HG03066 (cell line): ENCODE data around the gene CPVL.

Source experiments
- ATAC-seq: cut with Tn5 transposase; IDR thresholded peaks from one replicate; pipeline ENCODE4 v1.9.1; 2021; ENCODE audit warnings: low read depth; ENCODE audit not compliant: unreplicated experiment

Gene CPVL

GRCh38 chr7:29013082-29013695, 133.1 kb downstream of the CPVL start:
- no peak for ATAC-seq

GRCh38 chr7:29009947-29010346, 136.4 kb downstream of the CPVL start:
- ATAC-seq = no peak

- ATAC-seq = no peak
These were observed 137.7 kb downstream of the CPVL start for GRCh38 chr7:29008590-29008989.

GRCh38 chr7:29007127-29007526, 139.2 kb downstream of the CPVL start:
- no peak for ATAC-seq

- ATAC-seq = no peak
These were observed 140.5 kb downstream of the CPVL start for GRCh38 chr7:29005829-29006228.

- ATAC-seq = no peak
These were observed 140.9 kb downstream of the CPVL start for GRCh38 chr7:29005406-29005805.

GRCh38 chr7:29003703-29004102, 142.6 kb downstream of the CPVL start:
- ATAC-seq = no peak

- no peak for ATAC-seq
These were observed 145.6 kb downstream of the CPVL start for GRCh38 chr7:29000717-29001076.

- no peak for ATAC-seq
These were observed 146.2 kb downstream of the CPVL start for GRCh38 chr7:28999895-29000716.

GRCh38 chr7:28999427-28999826, 146.9 kb downstream of the CPVL start:
- ATAC-seq = no peak

GRCh38 chr7:28998105-28998504, 148.2 kb downstream of the CPVL start:
- ATAC-seq = no peak

- no peak for ATAC-seq
These were observed 149.5 kb downstream of the CPVL start for GRCh38 chr7:28996836-28997235.

GRCh38 chr7:28993371-28993770, 153.0 kb downstream of the CPVL start:
- no peak for ATAC-seq

- no peak for ATAC-seq
These were observed 153.5 kb downstream of the CPVL start for GRCh38 chr7:28992798-28993197.

GRCh38 chr7:28990200-28990960, 156.0 kb downstream of the CPVL start:
- no peak for ATAC-seq

- no peak for ATAC-seq
These were observed 156.9 kb downstream of the CPVL start for GRCh38 chr7:28989211-28989980.

GRCh38 chr7:28988810-28989209, 157.5 kb downstream of the CPVL start:
- ATAC-seq = no peak

- no peak for ATAC-seq
These were observed 158.2 kb downstream of the CPVL start for GRCh38 chr7:28988091-28988490.

GRCh38 chr7:28986765-28987110, 159.6 kb downstream of the CPVL start:
- ATAC-seq = no peak

GRCh38 chr7:28986028-28986764, 160.1 kb downstream of the CPVL start:
- ATAC-seq = no peak
